LNCaP clone FGC (cell line): ENCODE data around the gene ELFN2.
A peak's percentile ranks its signal among the peaks of the same experiment; 100 is the strongest.

Experiments
- DNase-seq: peaks from one replicate; pipeline ENCODE4 v3.0.0-alpha.2; 2011; ENCODE audit warnings: low read depth
- H3K4me3 ChIP-seq: 2 replicates; pipeline ENCODE4 v1.5.1; 2011; ENCODE audit warnings: mild to moderate bottlenecking, low read depth, low read length, control low read depth
- TF ChIP-seq, protein P1 (sequence below): IDR thresholded peaks from 2 replicates; pipeline ENCODE4 v1.5.1; 2012; ENCODE audit warnings: mild to moderate bottlenecking; ENCODE audit not compliant: control insufficient read depth, insufficient read depth; ENCODE audit errors: extremely low read depth

The ELFN2 gene

DNA sequence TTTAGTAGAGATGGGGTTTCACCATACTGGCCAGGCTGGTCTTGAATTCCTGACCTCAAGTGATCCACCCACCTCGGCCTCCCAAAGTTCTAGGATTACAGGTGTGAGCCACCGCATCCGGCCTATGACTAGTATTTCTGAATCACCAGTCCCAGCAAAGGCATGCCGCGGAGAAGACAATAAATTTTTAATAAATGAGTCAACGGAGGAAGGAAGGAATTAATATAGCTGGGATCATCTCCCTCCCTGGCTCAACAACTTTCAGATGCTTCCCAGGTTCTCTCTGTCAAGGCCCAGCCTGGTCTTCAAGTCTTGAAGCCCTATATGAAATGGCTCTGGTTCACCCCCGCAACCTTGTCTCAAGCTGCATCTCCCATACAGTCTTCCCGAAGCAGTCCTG is 99.3 kb downstream of the ELFN2 start:
- no peak for DNase-seq
- TF ChIP-seq, protein P1, sequence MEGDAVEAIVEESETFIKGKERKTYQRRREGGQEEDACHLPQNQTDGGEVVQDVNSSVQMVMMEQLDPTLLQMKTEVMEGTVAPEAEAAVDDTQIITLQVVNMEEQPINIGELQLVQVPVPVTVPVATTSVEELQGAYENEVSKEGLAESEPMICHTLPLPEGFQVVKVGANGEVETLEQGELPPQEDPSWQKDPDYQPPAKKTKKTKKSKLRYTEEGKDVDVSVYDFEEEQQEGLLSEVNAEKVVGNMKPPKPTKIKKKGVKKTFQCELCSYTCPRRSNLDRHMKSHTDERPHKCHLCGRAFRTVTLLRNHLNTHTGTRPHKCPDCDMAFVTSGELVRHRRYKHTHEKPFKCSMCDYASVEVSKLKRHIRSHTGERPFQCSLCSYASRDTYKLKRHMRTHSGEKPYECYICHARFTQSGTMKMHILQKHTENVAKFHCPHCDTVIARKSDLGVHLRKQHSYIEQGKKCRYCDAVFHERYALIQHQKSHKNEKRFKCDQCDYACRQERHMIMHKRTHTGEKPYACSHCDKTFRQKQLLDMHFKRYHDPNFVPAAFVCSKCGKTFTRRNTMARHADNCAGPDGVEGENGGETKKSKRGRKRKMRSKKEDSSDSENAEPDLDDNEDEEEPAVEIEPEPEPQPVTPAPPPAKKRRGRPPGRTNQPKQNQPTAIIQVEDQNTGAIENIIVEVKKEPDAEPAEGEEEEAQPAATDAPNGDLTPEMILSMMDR = no peak
- no peak overlapping the region for H3K4me3 ChIP-seq

DNA sequence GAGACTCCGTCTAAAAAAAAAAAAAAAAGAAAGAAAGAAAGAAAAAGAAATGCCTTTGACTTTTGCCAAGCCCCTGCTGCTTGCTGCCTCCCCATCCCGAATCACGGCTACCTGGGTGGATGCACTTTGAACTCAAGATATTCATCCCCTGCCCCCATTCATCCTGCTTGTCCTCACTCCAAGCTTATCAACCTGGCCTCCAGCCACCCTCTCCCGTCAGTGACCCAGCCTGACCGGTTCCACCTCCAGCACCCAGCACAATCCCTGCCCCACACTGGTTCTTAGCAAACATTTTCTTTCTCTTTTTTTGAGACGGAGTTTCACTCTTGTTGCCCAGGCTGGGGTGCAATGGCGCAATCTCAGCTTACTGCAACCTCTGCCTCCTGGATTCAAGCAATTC is 100.6 kb downstream of the ELFN2 start:
- DNase-seq = peak; percentile 66
- TF ChIP-seq, protein P1 = no peak
- no peak overlapping the region; the same call in 1 of the 2 replicates for H3K4me3 ChIP-seq

DNA sequence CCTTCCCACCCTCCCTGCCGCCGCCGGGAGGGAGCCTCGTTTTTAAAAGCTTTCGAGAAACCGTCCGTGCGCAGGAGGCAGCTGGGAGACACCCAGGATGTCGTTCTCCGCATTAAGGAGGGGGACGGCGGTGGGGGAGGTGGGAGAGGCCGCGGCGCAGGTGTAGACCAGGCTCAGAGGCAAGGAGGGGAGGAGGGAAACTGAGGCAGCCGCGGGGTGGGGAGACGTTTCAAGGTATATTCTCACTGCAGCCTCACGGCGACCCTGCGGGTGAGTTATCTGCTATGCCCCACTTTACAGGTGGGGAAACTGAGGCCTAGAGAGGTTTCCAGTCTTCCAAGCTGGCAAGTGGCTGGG is 102.3 kb downstream of the ELFN2 start:
- TF ChIP-seq, protein P1 = no peak
- no peak overlapping the region for H3K4me3 ChIP-seq
- DNase-seq = no peak

DNA sequence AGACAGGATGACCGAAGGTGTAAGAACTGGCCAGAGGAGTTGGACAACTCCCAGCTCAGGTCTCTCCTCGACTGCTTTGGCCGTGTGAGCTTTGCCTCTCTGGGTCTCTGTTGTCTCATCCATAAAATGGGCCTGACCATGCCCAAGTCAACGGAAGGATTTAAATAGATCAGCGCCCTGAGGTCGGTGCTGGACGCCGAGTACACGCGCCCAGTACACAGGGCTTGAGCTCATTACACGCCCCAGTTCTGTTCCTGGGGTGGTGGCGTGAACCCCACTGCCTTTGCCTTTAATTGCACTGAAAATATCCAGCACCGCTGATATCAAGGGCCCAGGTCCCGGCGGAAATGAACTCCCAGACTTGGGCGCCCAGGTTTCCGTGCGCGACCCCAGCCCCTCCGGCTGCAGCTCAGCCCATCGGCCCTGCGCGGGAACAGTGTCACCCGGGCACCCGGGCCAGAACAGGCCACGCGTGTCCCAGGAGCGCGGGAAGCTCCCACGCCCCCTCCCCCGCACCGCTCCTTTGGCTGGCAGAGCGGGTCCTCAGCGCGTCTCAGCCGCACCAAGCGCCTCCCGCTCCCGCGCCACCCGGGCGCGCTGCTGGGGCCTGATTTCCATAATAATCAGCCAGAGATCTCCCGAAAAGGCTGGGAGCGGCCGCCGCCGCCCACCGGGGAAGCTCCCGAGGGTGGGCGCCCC is 102.8 kb downstream of the ELFN2 start:
- no peak for DNase-seq
- no peak overlapping the region for H3K4me3 ChIP-seq

DNA sequence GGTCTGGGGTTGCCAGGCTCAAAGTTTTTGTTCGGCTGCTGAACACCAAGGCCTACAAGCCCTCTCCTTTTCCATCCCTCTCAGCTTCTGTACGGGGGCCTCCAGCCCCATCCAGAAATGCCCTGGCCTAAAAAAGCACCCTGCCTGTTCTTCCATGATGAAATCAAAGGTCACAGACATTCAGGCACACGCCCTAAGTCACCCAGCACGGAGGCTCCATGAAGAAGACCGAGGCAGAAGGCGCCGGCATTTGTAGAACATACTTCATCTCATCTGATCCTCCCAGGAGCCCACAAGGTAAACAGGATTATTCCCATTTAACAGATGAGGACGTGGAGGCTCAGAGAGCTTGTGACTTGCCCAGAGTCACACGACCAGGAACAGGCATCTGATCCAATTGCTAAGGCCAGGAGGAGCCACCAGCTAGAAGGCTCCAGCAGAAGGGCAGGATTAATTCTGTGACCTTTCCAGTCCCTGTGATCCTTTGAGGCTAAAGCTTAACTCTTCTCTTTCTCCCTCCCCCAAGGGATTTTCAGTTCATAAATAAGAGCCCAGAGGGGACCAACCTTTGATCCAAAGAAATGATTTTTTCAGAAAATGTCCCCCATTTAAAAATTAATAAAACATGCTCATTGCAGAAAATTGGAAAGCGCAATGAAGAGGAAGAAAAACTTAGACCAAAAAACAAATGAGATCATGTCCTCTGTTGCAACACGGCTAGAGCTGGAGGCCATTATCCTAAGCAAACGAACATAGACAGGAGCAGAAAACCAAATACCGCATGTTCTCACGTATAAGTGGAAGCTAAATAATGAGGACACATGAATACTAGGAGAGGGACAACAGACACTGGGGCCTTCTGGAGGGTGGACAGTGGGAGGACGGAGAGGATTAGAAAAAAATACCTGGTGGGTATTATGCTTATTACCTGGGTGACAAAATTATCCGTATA is 106.3 kb downstream of the ELFN2 start:
- no peak overlapping the region for H3K4me3 ChIP-seq
- TF ChIP-seq, protein P1 = no peak
- DNase-seq = peak; percentile 4

More for the DNA sequence above, 102.8 kb downstream of the ELFN2 start:
- TF ChIP-seq, protein P1 = no peak

DNA sequence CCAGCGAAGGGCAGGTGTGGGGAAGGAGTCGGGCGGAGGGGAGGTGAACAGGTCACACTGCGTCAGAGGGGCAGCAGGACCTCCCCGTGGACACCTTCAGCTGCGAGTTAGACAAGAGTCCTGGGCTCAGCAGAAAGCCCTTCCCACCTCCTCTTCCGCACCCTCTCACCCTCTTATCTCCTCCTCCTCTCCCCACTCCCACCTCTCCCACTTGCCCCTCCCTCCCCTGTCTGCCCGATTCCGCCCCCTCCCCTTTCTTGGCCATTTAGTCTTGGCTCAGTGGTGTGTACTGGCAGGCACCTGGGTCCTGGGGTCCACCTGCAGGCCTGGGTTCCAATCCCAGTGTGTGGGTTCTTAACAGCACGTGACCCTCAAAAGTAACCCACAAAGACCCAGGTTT is 107.8 kb downstream of the ELFN2 start:
- no peak for DNase-seq
- no peak overlapping the region for H3K4me3 ChIP-seq
- TF ChIP-seq, protein P1 = no peak
